Thyroid gland (tissue), 4 donors: ENCODE measurements around the gene LRCH1.

ENCODE experiments used
- POLR2A ChIP-seq, 2 donors: fragments of 450-650 bp; IDR thresholded peaks; one replicate each; pipeline ENCODE4 v1.6.1; 2017; ENCODE audit warnings: antibody characterized with exemption in 2 of 2, mild to moderate bottlenecking in 2 of 2, moderate library complexity in 1 of 2
- TF ChIP-seq, protein P1 (sequence below), 6 experiments: fragments of 200-600 bp in 3 of 6; fragments of 450-650 bp in 3 of 6; sonication (generic) in 3 of 6; IDR thresholded peaks; one replicate each; pipeline ENCODE4 v1.5.1; 2016 to 2019; ENCODE audit warnings: antibody characterized with exemption in 6 of 6, mild to moderate bottlenecking in 2 of 6, inconsistent platforms in 1 of 6, moderate library complexity in 1 of 6

DNA sequence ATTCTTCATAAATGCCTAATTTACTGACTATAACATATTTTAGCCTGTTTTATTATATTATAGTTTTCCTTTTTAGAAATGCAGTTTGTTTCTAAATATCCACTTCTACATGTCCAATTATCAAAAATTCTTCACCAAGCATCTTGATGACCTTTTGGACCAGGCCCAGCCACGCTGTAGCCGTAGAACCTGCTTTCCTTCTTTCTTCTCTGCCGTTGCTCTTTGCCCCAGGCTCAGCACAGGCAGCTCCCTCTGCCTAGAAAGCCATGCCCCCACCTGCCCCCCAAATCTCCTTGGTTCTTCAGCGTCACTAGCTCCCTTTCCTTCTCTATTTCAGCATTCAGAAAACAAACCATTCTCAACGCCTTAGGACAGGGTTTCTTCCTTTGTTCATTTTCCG, 178.6 kb downstream of the LRCH1 start:
- TF ChIP-seq, protein P1, sequence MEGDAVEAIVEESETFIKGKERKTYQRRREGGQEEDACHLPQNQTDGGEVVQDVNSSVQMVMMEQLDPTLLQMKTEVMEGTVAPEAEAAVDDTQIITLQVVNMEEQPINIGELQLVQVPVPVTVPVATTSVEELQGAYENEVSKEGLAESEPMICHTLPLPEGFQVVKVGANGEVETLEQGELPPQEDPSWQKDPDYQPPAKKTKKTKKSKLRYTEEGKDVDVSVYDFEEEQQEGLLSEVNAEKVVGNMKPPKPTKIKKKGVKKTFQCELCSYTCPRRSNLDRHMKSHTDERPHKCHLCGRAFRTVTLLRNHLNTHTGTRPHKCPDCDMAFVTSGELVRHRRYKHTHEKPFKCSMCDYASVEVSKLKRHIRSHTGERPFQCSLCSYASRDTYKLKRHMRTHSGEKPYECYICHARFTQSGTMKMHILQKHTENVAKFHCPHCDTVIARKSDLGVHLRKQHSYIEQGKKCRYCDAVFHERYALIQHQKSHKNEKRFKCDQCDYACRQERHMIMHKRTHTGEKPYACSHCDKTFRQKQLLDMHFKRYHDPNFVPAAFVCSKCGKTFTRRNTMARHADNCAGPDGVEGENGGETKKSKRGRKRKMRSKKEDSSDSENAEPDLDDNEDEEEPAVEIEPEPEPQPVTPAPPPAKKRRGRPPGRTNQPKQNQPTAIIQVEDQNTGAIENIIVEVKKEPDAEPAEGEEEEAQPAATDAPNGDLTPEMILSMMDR (IDR thresholded peaks at IDR 0.05), result no peak
- TF ChIP-seq POLR2A (IDR thresholded peaks at IDR 0.05), result no peak
